Transverse colon (tissue), 4 donors: Measurements from ENCODE around the gene CEACAM18.

Experiments
- CTCF ChIP-seq, 5 experiments: fragments of 200-600 bp in 3 of 5; fragments of 450-650 bp in 2 of 5; sonication (generic) in 3 of 5; IDR thresholded peaks; 1 replicate in 2 of 5; 2 replicates in 3 of 5; pipeline ENCODE4 v1.5.1; 2016 to 2017; ENCODE audit warnings: antibody characterized with exemption in 5 of 5, inconsistent platforms in 3 of 5, mild to moderate bottlenecking in 2 of 5, moderate library complexity in 1 of 5
- EP300 ChIP-seq: sonication (generic); formaldehyde crosslinking; IDR thresholded peaks from one replicate; pipeline ENCODE4 v1.6.1; 2017; ENCODE audit warnings: antibody characterized with exemption, low read depth
- POLR2AphosphoS5 ChIP-seq, 3 donors: sonication (generic); formaldehyde crosslinking; IDR thresholded peaks; one replicate each; pipeline ENCODE4 v1.6.1; 2016; ENCODE audit warnings: antibody characterized with exemption in 3 of 3

DNA sequence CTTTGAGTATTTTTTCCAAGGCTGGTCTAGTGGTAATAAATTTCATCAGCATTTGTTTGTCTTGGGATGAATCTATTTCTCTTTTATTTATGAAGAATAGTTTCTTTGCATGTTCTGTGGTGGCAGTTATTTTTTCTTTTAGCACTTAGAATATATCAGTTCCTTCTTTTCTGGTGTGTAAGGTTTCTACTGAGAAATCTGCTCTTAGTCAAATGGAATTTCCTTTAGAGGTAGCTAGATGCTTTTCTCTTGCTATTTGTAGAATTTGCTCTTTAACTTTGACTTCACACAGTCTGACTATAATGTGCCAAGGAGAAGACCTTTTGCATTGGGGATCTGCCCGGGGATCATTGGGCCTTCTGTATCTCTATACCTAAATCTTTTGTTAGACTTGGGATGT, 57.2 kb downstream of the CEACAM18 start:
- TF ChIP-seq CTCF (IDR thresholded peaks at IDR 0.05), result no peak
- no peak for TF ChIP-seq EP300
- no peak for TF ChIP-seq POLR2AphosphoS5 (IDR thresholded peaks at IDR 0.05)
